GM06990 (cell line): ENCODE results near the gene ALG14.
"Not testable (repeated sequence)": the region's sequence is repeated elsewhere in the genome, so short reads cannot be mapped to it uniquely, and the experiment has no call there.

ENCODE experiments used
- DNase-seq: peaks from one replicate; pipeline ENCODE4 v3.0.0-alpha.2; 2011; ENCODE audit not compliant: insufficient read length; ENCODE audit errors: extremely low read depth
- H3K27me3 ChIP-seq: replicated peaks from 2 replicates; pipeline ENCODE4 v1.6.0; 2011; ENCODE audit warnings: low read length; ENCODE audit not compliant: control insufficient read depth, insufficient read depth
- H3K36me3 ChIP-seq: 2 replicates; pipeline ENCODE4 v1.5.1; 2011; ENCODE audit warnings: low read length; ENCODE audit not compliant: control insufficient read depth, insufficient read depth
- H3K4me3 ChIP-seq: replicated peaks from 2 replicates; pipeline ENCODE4 v1.5.1; 2011; ENCODE audit warnings: low read depth, mild to moderate bottlenecking, control low read depth, low read length
- TF ChIP-seq, protein P1 (sequence below): IDR thresholded peaks from 2 replicates; pipeline ENCODE4 v1.5.1; 2011; ENCODE audit warnings: low read length, control low read depth, mild to moderate bottlenecking, inconsistent platforms; ENCODE audit not compliant: insufficient read depth, poor library complexity, severe bottlenecking

Gene ALG14

GRCh38 chr1:95061445-95062006, 11.2 kb downstream of the ALG14 start:
- H3K36me3 ChIP-seq: no peaks in the 10 kb centered on the region
- no peak overlapping the region for H3K4me3 ChIP-seq
- DNase-seq: no peak
- TF ChIP-seq, protein P1, sequence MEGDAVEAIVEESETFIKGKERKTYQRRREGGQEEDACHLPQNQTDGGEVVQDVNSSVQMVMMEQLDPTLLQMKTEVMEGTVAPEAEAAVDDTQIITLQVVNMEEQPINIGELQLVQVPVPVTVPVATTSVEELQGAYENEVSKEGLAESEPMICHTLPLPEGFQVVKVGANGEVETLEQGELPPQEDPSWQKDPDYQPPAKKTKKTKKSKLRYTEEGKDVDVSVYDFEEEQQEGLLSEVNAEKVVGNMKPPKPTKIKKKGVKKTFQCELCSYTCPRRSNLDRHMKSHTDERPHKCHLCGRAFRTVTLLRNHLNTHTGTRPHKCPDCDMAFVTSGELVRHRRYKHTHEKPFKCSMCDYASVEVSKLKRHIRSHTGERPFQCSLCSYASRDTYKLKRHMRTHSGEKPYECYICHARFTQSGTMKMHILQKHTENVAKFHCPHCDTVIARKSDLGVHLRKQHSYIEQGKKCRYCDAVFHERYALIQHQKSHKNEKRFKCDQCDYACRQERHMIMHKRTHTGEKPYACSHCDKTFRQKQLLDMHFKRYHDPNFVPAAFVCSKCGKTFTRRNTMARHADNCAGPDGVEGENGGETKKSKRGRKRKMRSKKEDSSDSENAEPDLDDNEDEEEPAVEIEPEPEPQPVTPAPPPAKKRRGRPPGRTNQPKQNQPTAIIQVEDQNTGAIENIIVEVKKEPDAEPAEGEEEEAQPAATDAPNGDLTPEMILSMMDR: no peak
- H3K27me3 ChIP-seq: no peaks in the 10 kb centered on the region

DNA sequence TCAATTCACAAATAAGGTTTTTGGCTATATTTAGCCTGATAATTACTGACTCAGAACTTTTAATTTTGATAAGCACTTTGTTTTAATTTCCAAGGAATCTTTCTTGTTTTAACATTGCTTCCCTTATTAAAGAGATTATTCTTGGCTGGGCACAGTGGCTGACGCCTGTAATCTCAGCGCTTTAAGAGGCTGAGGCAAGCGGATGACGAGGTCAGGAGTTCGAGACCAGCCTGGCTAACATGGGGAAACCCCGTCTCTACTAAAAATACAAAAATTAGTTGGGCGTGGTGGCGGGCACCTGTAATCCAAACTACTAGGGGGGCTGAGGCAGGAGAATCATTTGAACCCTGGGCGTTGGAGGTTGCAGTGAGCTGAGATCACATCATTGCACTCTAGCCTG, 13.8 kb downstream of the ALG14 start:
- Histone ChIP-seq H3K4me3 (no peak overlapping the region), H3K36me3 (no peaks in the 10 kb centered on the region; the same call in 1 of the 2 replicates), H3K27me3 (no peaks in the 10 kb centered on the region)
- no peak for DNase-seq
- TF ChIP-seq, protein P1: no peak

DNA sequence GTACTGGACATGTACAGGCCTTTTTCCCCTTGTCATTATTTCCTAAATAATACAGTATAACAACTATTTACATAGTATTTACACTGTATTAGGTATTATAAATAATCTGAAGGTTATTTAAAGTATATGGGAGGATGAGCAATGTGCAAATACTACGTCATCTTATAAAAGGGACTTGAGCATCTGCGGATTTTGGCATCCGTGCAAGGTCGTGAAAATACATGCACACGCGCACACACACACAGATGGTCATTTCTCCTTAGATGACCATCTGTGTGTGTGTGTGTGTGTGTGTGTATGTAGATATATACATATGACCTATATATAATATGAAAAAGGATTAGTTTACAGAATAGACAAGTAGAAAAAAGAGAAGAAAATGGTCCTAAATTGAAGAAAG, 15.4 kb downstream of the ALG14 start:
- DNase-seq: no peak
- TF ChIP-seq, protein P1: no peak
- H3K36me3 ChIP-seq: no peaks in the 10 kb centered on the region; the same call in 1 of the 2 replicates

GRCh38 chr1:95049935-95050334, 22.8 kb downstream of the ALG14 start:
- DNase-seq: no peak
- Histone ChIP-seq H3K36me3 (no peaks in the 10 kb centered on the region; the same call in 1 of the 2 replicates), H3K27me3 (no peaks in the 10 kb centered on the region), H3K4me3 (no peak overlapping the region)
- TF ChIP-seq, protein P1: no peak

More for the DNA sequence above, 15.4 kb downstream of the ALG14 start:
- no peaks in the 10 kb centered on the region for H3K27me3 ChIP-seq
- no peak overlapping the region for H3K4me3 ChIP-seq

- no peaks in the 10 kb centered on the region for H3K27me3 ChIP-seq
- TF ChIP-seq, protein P1: no peak
- no peak overlapping the region for H3K4me3 ChIP-seq
- no peaks in the 10 kb centered on the region; the same call in 1 of the 2 replicates for H3K36me3 ChIP-seq
- no peak for DNase-seq
Measured at GRCh38 chr1:95048317-95048716, 24.4 kb downstream of the ALG14 start.

DNA sequence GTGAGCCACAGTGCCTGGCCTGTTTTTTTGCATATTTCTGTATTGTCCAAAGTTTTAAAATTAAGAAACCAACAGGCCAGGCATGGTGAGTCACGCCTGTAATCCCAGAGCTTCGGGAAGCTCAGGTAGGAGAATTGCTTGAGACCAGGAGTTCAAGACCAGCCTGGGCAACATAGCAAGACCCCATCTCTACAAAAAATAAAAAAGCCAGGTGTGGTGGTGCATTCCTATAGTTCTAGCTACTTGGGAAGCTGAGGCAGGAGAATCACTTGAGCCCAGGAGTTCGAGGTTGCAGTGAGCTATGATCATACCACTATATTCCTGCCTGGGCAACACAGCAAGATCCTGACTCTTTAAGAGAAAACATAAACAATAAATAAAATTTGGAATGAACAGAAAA, 25.1 kb downstream of the ALG14 start:
- DNase-seq, H3K4me3 ChIP-seq, H3K27me3 ChIP-seq, H3K36me3 ChIP-seq: not testable (repeated sequence)
